Gastrocnemius medialis (tissue), 4 donors: Measurements from ENCODE around the gene PRKG1.

Experiments used
- CTCF ChIP-seq, 5 experiments: fragments of 450-650 bp in 3 of 5; fragments of 200-600 bp in 2 of 5; sonication (generic) in 2 of 5; IDR thresholded peaks in 4 of 5; conservative IDR thresholded peaks in 1 of 5; 1 replicate in 4 of 5; 2 replicates in 1 of 5; pipeline ENCODE4 v1.5.1; 2016 to 2019; ENCODE audit warnings: antibody characterized with exemption in 5 of 5, mild to moderate bottlenecking in 3 of 5, moderate library complexity in 3 of 5
- POLR2A ChIP-seq, 2 donors: fragments of 450-650 bp; IDR thresholded peaks; one replicate each; pipeline ENCODE4 v1.6.1; 2017; ENCODE audit warnings: antibody characterized with exemption in 2 of 2, mild to moderate bottlenecking in 2 of 2, moderate library complexity in 2 of 2

DNA sequence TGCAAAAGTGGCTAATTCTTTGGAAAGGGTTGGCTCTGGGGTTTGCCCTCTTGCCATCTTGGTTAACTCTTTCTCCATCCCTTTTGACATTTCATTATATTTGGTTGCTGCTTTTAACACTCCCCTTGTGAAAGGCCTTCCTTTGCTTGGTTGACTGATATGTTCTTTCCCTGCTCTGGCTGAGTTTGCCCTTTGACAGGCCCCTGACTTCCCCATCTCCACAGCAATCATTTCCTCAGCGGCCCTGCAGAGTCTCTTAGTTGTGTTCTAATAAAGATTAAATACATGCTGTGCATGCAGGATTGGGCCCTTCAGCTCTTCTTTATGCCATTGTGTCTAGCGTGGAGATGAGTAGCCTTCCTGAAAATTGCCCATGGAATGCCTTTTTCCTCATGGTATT lies 709.7 kb downstream of the PRKG1 start:
- TF ChIP-seq POLR2A (IDR thresholded peaks at IDR 0.05): no peak
- no peak for TF ChIP-seq CTCF (IDR thresholded peaks at IDR 0.05 in 4 of 5, conservative IDR thresholded peaks at IDR 0.05 in 1 of 5)
